IPS-NIHi7 (cell line): ENCODE data around the gene KIT.
"Not testable (repeated sequence)": the region's sequence is repeated elsewhere in the genome, so short reads cannot be mapped to it uniquely, and the experiment has no call there.

Experiments
- DNase-seq: peaks from one replicate; pipeline ENCODE4 v3.0.0; 2012; ENCODE audit warnings: mixed read lengths; ENCODE audit errors: extremely low spot score

The KIT gene

DNA sequence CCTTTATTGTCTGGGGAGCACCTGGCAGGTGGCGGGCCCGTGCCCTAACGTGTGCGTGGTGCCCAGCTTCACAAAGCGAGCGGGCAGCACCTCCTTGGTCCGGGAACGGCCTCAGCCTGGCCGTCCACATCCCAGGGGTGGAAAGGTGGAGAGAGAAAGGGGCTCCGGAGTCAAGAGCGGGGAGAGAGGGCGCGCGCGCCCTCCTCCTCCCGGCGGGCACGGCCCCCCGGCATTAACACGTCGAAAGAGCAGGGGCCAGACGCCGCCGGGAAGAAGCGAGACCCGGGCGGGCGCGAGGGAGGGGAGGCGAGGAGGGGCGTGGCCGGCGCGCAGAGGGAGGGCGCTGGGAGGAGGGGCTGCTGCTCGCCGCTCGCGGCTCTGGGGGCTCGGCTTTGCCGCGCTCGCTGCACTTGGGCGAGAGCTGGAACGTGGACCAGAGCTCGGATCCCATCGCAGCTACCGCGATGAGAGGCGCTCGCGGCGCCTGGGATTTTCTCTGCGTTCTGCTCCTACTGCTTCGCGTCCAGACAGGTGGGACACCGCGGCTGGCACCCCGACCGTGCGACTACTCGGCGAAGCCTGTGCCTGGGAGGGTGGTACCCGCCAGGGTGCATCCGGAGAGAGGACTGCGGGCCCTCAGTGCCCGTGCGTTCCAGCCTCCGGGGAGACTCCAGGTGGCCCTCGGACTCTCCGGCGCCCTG is at the start of gene KIT:
TSS of gene KIT (plus strand) at position 407 of the 701 bp plus-strand sequence. CDS start at position 465, 58 bp downstream.
- DNase-seq = peak; percentile 90

- no peak for DNase-seq
These were observed 48.4 kb upstream of the KIT start for GRCh38 chr4:54609310-54609709.

GRCh38 chr4:54614149-54614548 is 43.6 kb upstream of the KIT start:
- DNase-seq = no peak

- no peak for DNase-seq
These were observed 37.0 kb upstream of the KIT start for GRCh38 chr4:54620773-54621172.

GRCh38 chr4:54625391-54625790 is 32.4 kb upstream of the KIT start:
- DNase-seq = no peak

- DNase-seq = no peak
These were observed 31.6 kb upstream of the KIT start for GRCh38 chr4:54626113-54626512.

DNA sequence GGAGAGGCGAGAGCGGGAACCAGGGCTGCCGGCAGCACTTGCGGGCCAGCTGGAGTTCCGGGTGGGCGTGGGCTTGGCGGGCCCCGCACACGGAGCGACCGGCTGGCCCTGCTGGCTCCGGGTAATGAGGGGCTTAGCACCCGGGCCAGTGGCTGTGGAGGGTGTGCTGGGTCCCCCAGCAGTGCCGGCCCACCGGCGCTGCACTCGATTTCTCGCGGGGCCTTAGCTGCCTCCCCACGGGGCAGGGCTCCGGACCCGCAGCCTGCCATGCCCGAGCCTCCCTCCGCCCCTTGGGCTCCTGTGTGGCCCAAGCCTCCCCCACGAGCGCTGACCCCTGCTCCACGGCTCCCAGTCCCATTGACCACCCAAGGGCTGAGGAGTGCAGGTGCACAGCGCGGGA is 25.2 kb upstream of the KIT start:
- DNase-seq = no peak

- not testable (repeated sequence) for DNase-seq
These were observed 24.5 kb upstream of the KIT start for GRCh38 chr4:54633102-54633740.

DNA sequence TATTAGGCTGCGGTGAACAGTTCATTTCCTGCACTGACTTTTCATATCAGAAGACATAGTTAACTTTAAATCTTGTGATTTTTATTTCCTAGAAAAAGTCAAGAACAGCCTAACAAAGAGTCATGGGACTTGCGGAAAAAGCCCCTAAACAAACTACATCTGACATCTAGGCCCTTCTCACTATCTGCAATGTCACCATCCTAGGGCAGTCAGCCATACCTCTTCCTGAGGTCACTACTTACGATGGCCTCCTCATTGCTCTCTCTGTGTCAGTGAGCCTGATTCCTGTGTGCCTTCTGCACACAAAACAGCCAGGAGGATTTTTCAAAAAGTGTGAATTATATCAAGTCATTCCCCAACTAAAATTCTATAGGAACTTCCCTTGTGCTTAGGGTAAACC is 22.4 kb upstream of the KIT start:
- no peak for DNase-seq

GRCh38 chr4:54637325-54637724 is 20.4 kb upstream of the KIT start:
- no peak for DNase-seq

- not testable (repeated sequence) for DNase-seq
These were observed 16.7 kb upstream of the KIT start for GRCh38 chr4:54641101-54641500.

GRCh38 chr4:54643172-54643571 is 14.6 kb upstream of the KIT start:
- no peak for DNase-seq

- no peak for DNase-seq
These were observed 13.6 kb upstream of the KIT start for GRCh38 chr4:54643958-54644751.

GRCh38 chr4:54645830-54646229 is 11.9 kb upstream of the KIT start:
- DNase-seq = no peak

- DNase-seq = no peak
These were observed 10.7 kb upstream of the KIT start for GRCh38 chr4:54647070-54647469.

GRCh38 chr4:54651050-54651449 is 6.7 kb upstream of the KIT start:
- no peak for DNase-seq

GRCh38 chr4:54654753-54655152 is 3.0 kb upstream of the KIT start:
- DNase-seq = no peak

DNA sequence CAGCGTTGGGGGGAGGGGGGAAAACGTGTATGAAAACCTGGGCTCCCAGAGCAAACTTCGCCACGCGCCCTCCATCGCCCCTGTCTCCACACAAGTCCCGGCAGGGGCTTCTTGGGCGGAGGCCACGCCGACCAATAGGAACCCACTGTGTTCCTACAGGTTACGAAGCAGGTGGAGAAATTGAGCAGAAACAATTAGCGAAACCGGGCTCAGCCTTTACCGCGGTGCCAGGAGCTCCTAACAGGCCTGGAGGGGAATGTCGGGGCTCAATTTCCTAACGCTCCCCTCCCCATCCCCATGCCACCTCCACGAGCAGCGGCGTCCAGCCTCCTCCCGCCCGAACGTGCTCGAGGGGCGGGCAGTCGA is 589 bp upstream of the KIT start:
- DNase-seq = peak; percentile 37

DNA sequence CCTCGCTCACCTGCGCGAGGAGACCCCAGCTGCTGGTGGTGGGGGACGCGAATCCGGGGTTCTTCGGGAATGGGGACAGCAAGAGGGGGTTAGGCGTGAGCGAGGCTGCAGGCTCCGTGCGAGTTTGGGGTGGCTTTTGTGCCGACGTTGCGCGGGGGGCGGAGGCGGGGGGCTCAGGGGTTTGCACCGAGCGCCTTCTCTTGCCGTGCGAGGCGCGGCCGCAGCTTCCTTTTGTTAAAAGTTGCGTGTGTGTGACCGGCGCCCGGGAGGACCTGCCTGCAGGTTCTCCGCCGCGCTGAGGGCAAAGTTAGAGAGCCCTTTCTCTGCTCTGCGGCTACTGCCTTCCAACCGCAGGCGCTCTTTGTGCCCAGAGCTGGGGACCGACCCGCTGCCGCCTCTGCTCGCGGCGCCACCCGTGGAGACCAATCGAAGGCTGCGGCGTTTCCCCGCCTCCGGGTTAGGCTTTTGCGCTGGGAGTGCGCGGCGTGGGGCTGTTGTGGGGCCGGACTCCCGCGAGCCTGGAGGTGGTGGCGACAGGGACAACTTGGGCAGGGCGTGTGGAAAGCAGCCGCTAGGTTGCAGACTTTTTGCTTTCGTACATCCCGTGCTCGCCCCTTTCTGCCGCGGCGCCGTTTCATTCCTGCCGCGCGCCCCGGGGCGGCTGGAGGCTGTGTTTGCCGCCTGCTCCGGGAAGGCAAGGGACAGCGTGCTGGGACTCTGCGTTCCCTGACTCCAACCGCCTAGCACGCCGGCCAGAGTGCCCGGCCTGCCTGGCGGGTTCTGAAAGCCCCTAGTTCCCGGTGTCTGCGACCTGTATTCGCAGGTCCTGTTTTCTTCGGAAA is 716 bp downstream of the KIT start:
- peak; percentile 50 for DNase-seq

- DNase-seq = no peak
These were observed 1.6 kb downstream of the KIT start for GRCh38 chr4:54659313-54659712.

GRCh38 chr4:54659749-54660535 is 2.2 kb downstream of the KIT start:
- no peak for DNase-seq
